HG03378 (cell line): ENCODE measurements around the gene OPCML.

Experiments used
- ATAC-seq: cut with Tn5 transposase; IDR thresholded peaks from one replicate; pipeline ENCODE4 v1.9.1; 2021; ENCODE audit warnings: mild to moderate bottlenecking, moderate library complexity; ENCODE audit not compliant: unreplicated experiment

The OPCML gene

DNA sequence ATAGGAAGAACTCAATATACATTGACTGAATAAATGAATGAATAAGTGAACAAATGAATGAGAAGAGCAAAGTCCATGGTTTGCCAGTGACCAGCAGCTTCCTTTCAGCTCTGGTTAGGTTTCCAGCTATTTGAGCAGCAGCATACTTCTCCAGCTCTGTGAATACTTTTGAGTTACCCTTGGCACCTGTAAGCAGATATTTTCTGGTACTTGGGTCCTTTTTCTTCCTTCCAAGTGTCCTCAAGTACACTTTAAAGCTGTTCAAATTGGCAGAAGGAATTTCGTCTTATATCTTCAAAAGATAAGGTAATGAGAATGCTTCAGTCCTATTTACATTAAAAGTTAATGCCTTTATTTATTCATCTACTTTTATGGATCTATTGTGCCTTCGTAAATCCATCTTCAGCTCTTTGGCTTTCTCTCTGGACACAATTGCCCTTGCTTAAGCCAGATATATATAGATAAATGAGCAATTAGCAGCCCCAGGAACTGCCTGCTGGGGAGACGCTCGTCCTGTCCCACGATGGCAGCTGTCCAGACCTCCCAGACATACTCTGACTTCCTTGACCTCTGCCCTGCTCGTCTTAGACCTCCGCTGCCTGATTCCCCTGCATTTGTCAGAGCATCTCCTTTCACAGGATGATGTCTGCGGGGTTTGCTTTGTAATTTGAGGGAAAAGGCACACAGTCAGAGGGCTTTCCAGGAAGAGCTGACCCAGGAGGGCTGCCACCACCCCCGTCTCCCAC is 926.3 kb downstream of the OPCML start:
- ATAC-seq, result no peak

DNA sequence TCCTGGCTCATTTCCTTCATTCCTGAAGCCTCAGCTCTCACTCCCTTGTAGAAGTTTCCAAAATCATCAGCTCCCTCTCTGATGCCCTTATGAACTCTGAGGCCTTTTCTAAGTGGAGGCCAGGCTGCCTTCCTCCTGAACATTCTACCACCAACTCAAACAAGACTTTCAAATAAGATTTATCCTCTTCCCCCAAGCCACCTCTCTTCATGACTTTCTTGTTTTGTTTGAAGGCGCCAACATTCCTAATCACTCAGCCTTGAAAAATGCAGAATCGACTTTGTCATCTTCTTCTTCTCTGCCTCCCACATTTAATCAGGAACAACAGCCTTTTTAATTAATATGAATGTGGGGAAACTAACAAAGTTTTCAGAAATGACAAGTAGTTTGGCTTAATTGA is 927.9 kb downstream of the OPCML start:
- no peak for ATAC-seq

DNA sequence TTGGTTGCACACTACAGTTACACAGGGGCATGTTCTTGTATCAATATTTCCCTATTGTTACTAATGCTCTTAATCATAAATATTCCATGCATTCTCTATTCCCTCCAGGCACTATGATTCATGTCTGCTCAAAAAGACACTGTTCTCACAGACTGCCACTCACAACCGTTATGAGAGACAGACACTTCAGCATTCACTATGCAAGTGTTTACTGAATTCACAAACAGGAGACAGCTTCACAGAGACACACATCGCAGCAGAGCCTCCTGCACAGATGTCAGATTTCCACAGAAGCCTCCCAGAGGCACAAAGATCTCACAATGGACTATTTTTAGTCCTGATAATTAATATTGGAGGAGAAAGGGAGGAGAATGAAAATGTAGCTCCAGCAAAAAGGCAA is 930.4 kb downstream of the OPCML start:
- ATAC-seq, result no peak

DNA sequence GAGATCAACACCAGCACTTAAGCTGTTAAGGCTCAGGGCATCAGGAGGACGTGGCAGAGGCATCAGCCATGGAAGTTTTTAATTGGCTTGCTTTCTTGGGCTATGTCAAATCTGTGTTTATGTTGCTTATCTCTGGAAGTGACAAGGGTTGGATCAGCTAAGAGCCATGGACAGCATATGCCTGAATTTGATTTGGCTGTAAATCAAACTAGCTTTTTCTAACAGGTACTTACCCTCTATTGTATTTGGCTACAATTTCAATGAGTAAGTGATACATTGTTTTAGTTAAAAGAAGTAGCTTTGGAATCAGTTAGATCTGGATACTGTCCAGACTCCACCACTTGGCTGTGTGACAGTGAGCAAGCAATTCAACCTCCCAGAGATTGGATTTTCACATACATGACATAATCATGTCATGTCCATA is 936.6 kb downstream of the OPCML start:
- ATAC-seq, result no peak

DNA sequence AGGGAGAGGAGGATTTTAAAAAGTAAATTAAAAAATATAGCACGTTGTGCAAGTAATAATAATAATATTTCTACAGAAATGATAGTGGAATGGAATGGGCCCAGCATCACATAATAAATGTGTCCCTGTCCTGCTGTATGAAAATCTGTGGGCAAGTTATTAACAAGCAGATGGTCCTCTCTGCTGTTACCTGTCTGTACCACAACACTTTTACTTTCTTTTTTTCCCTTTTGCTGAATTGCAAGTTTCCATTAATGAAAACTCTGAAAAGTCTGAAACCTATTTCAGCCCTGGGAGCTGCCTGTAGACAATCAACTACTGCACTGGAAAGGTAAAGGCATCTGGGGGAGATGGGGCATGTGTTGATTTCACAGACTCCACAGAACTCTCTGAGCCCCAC is 937.1 kb downstream of the OPCML start:
- no peak for ATAC-seq

DNA sequence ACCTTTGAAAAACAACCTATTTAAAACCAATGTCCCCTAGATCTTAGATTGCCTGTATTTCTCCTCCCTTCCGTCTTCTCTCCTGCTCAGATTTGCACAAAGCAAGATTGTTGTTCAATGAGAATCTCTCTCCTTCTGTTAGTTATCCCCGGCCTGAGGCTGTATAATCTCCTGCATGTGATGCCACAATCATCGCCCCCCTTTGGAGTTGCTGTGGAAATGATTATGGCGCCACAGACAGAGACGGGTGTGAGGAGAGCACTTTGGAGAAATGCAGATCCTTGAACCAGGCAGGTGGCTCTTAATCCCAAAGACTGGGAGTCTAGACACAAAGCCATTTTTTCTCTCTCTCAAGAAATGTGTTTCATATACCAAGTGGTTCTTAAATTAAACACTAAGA is 941.3 kb downstream of the OPCML start:
- ATAC-seq, result no peak

DNA sequence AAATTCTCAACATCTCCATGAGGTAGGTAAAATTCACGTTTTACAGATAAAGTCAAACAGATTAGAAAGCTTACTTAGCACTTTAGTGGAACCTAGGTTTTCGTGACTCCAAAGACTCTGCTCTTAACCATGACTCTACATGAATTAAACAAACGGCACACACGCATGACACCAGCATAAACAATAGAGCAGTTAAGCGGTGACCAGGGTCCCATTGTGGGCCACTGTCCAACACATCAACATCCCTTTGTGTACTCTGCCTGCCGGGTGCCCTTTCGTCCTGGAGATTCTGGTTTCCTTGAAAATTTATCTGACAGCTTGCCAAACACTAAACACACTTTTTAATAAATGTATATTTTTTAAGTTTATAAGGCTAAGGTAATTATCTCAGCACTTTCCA is 941.7 kb downstream of the OPCML start:
- no peak for ATAC-seq

DNA sequence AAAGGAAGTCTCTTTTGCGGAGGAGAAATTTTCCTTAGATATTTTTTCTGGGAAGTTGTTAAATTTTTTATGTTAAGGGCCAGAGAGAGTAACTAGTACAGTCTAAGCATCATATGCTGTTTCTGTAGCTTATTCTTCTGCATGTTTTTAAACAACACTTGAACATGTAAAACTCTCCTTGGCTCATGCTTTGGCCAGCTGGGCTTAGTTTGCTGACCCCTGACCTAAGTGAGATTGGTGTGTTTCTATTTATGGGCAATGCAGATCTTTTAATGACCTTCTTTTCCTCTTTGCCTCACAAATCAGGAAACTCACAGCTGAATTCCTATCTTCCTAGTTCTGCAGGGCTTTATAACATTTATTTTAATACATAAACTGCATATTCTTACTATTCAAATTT is 942.5 kb downstream of the OPCML start:
- ATAC-seq, result no peak

DNA sequence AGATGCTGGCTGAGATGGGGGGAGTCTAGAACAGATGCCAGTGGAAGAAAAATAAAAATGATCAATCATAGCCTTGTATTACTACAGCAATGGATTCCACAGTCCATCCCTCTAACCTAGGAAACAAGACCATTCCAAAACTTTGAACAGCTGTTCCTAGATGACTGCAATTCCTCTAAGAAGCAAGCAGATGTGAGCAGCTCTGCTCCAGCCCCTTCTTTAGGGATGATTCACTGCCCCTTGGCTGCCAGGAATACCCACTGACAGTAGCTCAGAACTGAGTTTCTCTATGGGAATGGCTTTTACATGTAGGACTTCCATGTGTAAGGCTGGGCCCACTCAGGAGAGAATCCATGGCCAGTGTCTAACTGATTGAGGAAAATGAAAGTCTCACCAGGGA is 943.9 kb downstream of the OPCML start:
- no peak for ATAC-seq

DNA sequence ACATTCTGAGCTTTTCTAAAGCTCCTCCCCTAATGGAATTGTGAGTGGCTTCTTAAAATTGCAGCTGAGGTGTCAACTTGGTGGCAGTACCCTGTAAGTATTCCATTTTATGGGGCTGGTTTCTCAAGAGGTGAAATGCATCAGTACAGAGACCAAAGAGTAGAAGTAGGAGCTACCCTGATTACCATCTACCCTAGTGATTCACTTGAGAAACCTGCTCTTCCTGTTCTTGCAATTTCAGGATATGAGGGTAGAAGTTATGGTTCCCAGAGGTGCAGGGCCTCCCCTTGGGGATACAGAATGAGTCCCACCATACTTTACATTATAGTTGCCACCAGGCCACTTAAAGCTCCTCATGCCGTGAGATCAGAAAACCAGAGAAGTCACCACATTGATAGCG is 944.6 kb downstream of the OPCML start:
- ATAC-seq, result no peak

DNA sequence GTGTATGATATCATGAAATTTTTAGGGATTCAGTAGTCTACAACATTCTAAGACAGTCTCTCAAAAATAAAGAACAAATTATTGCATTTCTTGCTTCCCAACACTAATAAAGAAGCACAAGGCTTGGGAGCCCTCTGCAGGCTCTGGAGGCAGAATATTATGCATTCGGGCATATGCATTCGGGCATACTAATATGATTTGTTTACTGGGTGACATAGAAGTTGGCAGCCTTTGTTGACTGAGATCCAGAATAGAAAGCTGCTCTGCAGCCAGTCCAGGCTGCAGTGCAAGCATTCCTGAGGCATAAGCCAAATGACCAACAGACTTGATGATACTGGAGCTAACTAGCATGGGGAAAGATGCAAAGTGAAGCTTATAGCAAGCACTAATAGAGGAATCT is 945.5 kb downstream of the OPCML start:
- ATAC-seq, result no peak

DNA sequence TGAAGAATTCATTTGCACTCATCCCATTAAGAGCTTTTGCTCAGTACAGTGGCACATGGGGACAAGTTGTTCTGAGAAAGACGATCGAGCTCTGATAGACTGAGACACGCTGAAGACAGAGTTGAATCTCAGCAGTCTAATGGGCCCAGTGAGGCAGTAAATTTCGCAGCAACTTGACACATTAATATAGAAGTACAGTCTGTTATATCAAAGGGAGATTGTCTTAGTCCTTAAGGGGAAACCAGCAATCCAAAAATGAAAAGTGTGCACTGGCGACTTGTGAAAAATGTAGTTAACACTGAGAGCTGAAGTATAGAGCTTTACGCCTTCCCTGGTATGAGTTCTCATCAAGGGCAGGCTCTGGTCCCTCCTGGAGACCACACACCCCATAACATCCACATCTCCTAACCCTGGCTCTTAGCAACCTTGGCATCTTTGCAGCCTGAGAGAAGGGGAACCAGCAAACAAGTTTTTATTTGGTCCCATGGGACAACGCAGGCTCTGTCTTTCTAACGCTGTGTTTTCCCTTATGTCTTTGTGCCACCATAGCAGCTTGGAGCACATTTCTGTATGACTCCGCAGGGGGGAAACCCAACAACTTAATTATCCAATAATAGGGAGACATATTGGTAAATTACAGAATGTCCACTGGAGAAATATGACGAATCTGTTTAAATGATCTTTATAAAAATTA is 952.5 kb downstream of the OPCML start:
- ATAC-seq, result no peak

DNA sequence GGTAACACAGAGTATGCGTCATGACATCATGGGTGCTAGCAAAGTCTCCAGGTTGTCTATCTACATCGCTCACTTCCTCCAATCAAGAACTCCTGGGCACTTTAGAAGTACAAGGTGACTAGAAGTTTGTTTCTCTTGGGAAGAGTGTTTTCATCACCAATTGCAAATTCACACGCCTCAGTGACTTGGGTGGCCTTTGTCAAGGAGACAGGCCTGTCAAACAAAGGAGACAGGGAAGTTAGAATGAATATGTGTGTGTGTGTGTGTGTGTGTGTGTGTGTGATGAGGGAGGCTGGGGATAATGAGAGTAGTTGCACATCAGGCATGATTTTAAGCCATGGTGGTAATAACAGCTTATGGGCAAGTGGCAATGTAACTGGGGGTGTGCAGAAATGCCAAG is 953.2 kb downstream of the OPCML start:
- no peak for ATAC-seq

DNA sequence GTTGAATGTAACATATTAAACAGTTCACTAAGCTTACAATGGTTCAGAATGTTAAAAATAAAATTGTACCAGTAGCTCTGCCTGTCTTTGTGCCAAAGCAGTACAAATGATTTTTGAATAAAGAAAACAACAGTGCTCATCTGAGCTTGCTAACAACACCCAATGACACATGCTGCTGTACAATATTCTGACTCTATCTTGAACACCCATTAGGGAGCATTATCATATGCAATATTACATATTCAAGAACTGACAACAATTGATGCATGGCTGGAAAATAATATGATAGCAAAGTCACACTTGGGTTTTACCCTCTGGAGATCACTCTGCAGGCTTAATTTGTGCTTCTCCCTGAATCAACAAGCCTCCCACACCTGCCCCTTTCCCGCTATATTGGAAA is 953.7 kb downstream of the OPCML start:
- ATAC-seq, result no peak

DNA sequence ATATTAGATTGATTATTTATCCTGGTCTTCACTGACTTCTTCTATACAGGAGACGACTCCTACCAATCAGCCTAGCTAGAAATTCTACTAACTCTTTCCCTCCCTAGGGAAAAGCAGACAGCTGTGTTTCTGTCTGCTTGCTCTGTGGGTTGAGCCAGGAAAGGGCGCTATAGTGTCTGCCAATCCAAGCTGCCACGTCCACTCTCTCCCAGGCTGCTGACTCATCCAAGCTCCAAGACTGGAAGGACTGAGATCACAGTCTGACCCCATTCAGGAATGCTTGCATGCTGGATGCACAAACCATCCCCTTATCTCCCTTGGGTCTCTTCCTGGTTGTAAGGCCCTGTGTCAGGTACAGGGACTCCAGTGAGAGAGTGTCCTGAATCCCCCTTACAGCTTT is 955.6 kb downstream of the OPCML start:
- ATAC-seq, result no peak

DNA sequence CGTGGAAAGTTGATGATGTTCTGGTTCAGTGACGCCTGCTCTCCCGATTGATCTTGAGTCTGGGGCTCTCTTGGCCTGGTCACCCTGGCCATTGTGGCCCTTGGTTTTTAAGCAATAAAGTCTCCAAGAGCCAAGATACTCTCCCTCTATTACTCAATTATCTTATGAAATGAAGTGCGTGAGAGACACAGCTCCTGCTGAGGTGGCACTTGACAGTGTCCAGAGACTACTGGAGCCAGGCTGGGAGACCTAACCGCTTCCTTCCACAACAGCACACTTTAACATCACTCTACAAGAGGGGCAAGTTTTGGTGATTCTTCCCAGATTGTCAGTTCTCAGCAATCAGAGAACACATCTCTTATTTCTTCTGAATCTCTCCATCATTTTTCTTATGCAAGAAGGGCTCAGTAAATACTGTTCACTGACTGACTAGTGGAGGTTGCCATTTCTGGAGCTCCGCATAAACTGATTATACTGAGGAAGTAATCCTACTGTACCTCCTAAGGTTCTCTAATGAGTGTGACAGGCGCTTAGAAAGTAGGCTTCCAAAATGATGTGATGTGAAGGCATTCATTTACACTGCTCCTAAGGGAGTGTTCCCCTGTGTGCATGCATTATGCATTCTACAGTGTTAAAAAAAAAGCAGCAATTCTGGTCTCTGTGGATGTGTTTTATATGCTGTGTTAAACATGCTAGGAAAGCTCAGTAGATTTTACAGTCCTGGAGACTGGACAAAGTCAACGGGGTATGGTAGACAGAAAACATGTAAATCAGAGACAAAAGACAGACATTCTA is 968.0 kb downstream of the OPCML start:
- ATAC-seq, result no peak

DNA sequence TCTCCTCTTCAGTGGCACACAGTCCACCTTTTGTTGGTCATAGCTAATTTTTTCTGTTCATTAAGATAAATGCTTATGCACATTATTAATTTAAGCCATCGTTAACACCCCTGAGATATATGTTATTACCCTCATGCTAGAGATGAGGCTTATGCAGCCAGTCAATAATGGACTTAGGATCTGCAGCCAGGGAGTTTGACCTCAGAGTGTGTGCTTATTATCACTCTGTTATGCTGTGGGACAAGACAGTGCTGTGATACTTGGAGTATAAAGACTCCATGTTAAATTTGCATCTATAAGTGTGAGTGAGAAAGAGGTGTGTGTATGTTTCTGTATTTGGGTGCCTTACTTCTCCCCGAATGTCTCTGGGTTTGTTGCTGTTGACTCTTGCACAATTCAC is 969.3 kb downstream of the OPCML start:
- ATAC-seq, result no peak

DNA sequence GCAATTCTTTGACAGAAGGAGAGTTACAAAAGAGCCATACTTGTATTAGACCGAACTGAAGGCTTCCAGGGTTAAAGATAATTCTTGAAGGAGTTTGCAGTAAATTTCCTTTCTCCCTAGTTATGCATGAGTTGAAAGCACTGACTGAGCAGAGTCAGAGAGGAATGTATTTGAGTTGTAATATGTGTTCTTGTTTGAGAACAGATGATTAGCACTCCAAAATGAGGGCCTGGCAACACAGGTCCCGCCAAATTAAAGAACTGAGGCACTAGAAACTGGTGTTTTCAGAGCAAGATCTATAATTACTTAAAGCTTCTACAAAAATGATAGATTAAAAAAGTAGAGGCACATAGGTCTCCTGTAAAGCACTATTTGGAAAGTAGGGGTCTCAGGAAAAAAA is 970.4 kb downstream of the OPCML start:
- ATAC-seq, result no peak

DNA sequence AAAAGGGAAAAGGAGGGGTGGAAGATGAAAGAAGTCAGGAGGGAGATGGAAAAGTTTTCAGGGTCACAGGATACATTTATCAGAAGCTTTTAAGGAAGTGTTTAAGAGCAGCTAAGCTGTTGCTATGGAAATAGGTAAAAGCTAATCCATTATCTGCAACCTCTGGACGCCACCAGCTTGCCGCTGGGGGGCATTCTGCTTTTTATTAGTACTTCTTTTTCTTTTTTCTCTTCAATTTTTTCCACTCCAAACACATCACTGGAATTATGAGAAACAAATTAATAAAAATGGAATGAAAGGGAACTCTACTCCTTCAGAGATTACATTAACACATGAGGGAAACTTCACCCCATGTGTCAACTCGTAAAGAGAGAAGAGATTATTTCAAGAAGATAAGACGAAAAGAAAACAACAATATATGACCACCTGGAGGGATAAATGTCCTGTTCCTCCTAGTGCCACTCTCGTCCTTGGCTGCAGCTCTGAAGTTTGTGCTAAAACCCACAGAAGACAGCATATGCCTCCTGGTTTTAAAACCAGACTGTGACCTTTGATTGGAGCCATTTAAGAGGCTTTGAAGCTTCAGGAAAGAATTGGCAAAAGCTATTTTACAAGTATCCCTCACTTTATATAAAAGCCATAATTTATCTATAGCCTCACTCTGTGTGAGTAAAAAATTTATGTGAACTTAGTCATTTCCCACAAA is 972.8 kb downstream of the OPCML start:
- ATAC-seq, result no peak

DNA sequence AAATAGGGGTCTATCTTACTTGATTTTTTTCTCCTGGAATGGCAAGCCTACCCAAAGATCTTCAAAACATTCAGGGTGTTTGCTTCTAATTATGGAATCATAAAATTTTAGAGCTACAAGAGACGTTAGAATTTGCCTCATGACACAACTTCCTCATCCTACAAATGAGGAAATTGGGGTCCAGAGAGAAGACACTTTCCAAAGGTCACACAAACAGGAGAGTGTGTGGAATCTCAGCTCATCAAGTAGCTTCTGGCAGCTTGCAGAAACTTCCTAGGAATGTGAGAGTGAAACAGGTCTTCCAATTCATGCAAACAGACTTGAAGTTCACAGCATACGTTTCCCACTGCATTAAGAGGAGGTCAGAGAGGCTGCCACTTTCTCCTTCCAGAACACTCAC is 976.0 kb downstream of the OPCML start:
- ATAC-seq, result no peak

DNA sequence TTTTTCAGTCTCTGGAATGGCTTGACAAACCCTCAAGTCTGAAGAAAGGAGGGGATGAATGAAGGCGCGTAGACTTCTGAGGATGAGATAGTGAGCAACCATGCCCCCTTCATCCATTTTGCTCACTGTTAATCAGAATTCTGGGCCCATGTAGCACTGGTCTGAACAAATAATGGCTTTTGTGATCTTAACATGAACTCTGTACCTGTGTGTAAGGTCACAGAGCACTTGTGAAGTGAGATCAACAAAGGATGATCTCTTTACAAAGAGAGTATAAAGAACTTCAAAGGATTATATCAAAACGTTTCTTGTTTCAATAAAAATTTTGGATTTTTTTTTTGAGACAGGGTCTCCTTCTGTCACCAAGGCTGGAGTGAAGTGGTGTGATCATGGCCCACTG is 976.7 kb downstream of the OPCML start:
- ATAC-seq, result no peak
